HepG2 (cell line): Measurements from ENCODE around the gene KCNIP4. TPM values are rescaled to one million over a fixed set of nuclear protein-coding genes. Genes with fewer than 3 reads are reported as not detected.

Experiments
- ATAC-seq: fragments of 200-7000 bp; cut with Tn5 transposase; 3 replicates; pipeline ENCODE4 v1.9.1; 2020; ENCODE audit warnings: mild to moderate bottlenecking, moderate library complexity
- BruUV-seq: library from RNA; stranded (reverse); fragments of 400-500 nt; replicated peaks from 2 replicates; lab custom pipeline; 2021; lab: Mats Ljungman, UMichigan
- CTCF ChIA-PET: fragments of 300-600 bp; formaldehyde crosslinking; extraction: SDS; loops from one replicate; lab custom pipeline; 2021; ENCODE audit warnings: low total read pairs, inconsistent platforms, low intra/inter-chr PET ratio; lab: Yijun Ruan, JAX
- POLR2A ChIA-PET: fragments of 350-600 bp; sonication (Branson Sonifier 250); formaldehyde crosslinking; loops from one replicate; lab custom pipeline; 2020; ENCODE audit warnings: antibody characterized with exemption, inconsistent platforms; lab: Yijun Ruan, JAX
- DNase-seq: peaks from one replicate; pipeline ENCODE4 v3.0.0-alpha.2; 2015; ENCODE audit warnings: low spot score
- FAIRE-seq: peaks from 3 replicates; lab custom pipeline; 2011; peaks lifted over from hg19 to GRCh38; lab: Jason Lieb, UNC
- H2AFZ ChIP-seq: one replicate; pipeline ENCODE4 v1.6.1; 2011; ENCODE audit warnings: low read length, inconsistent platforms
- H3K27ac ChIP-seq: fragments of 300-600 bp; 3 replicates; pipeline ENCODE4 v1.8.0; 2011; ENCODE audit warnings: mixed run types, mild to moderate bottlenecking, mixed read lengths, low read length, inconsistent platforms; ENCODE audit not compliant: insufficient read depth; ENCODE audit errors: extremely low read length
- H3K27me3 ChIP-seq, 2 experiments: fragments of 200-600 bp in 1 of 2; 2 replicates in 1 of 2; 3 replicates in 1 of 2; pipeline versions ENCODE4 v1.6.0 to v1.8.0; 2011; ENCODE audit warnings: low read length in 2 of 2, mild to moderate bottlenecking in 2 of 2, moderate library complexity in 2 of 2, inconsistent platforms in 1 of 2; ENCODE audit not compliant: insufficient read depth in 2 of 2, control insufficient read depth in 1 of 2
- H3K36me3 ChIP-seq, 2 experiments: fragments of 200-600 bp in 1 of 2; replicated peaks in 1 of 2; 2 replicates in 1 of 2; 3 replicates in 1 of 2; pipeline versions ENCODE4 v1.5.1 to v1.8.0; 2011; ENCODE audit warnings: low read length in 2 of 2, inconsistent platforms in 1 of 2; ENCODE audit not compliant: insufficient read depth in 2 of 2, control insufficient read depth in 1 of 2
- H3K4me1 ChIP-seq: 2 replicates; pipeline ENCODE4 v1.5.1; 2012; ENCODE audit warnings: low read length, inconsistent platforms; ENCODE audit not compliant: insufficient read depth
- H3K4me2 ChIP-seq: 2 replicates; pipeline ENCODE4 v1.6.0; 2011; ENCODE audit warnings: low read depth, low read length, inconsistent platforms
- H3K4me3 ChIP-seq, 3 experiments: fragments of 200-600 bp in 1 of 3; sonication (generic), shearing (Covaris generic) in 1 of 3; replicated peaks in 1 of 3; 2 replicates each; pipeline ENCODE4 v1.5.1; 2011 to 2016; ENCODE audit warnings: low read length in 3 of 3, inconsistent platforms in 2 of 3, low read depth in 2 of 3, mild to moderate bottlenecking in 2 of 3, control low read depth in 1 of 3, mixed read lengths in 1 of 3; ENCODE audit not compliant: insufficient read depth in 1 of 3
- H3K79me2 ChIP-seq: one replicate; pipeline ENCODE4 v1.6.1; 2011; ENCODE audit warnings: low read length, inconsistent platforms; ENCODE audit not compliant: insufficient read depth
- H3K9ac ChIP-seq: 2 replicates; pipeline ENCODE4 v1.6.0; 2011; ENCODE audit warnings: mild to moderate bottlenecking, low read depth, low read length, inconsistent platforms; ENCODE audit not compliant: insufficient read depth
- H3K9me3 ChIP-seq: 2 replicates; pipeline ENCODE4 v1.5.1; 2012; ENCODE audit warnings: mild to moderate bottlenecking, low read length
- H4K20me1 ChIP-seq: 2 replicates; pipeline ENCODE4 v1.6.0; 2011; ENCODE audit warnings: inconsistent platforms, mild to moderate bottlenecking, low read length, moderate library complexity; ENCODE audit not compliant: insufficient read depth
- KAT2B ChIP-seq: fragments of 150-350 bp; IDR thresholded peaks from 2 replicates; pipeline ENCODE4 v1.6.1; 2014; ENCODE audit warnings: low read depth, low read length, borderline replicate concordance
- RAD51 ChIP-seq: fragments of 450-650 bp; IDR thresholded peaks from 2 replicates; pipeline ENCODE4 v1.6.1; 2016; ENCODE audit warnings: borderline replicate concordance
- TARDBP ChIP-seq: sonication (generic); formaldehyde crosslinking; IDR thresholded peaks from 2 replicates; pipeline ENCODE4 v1.8.0; 2022; ENCODE audit warnings: mild to moderate bottlenecking, missing genetic modification reagents
- ZNF687 ChIP-seq: sonication (generic); formaldehyde crosslinking; IDR thresholded peaks from 2 replicates; pipeline ENCODE4 v1.5.1; 2020; ENCODE audit warnings: mild to moderate bottlenecking, missing genetic modification reagents, moderate library complexity
- ZNF772 ChIP-seq: sonication (generic); formaldehyde crosslinking; IDR thresholded peaks from 2 replicates; pipeline ENCODE4 v1.5.0; 2020; ENCODE audit warnings: mild to moderate bottlenecking, missing genetic modification reagents
- ZSCAN20 ChIP-seq: sonication (generic); formaldehyde crosslinking; IDR thresholded peaks from 2 replicates; pipeline ENCODE4 v1.4.0; 2020; ENCODE audit warnings: missing genetic modification reagents, mild to moderate bottlenecking, borderline replicate concordance
- WGBS: methylation state at CpG from one replicate; pipeline ENCODE4 v1.1.6; 2017; ENCODE audit warnings: low lambda C conversion rate; 5-methylcytosine and 5-hydroxymethylcytosine counted together
- in situ Hi-C: cut with HindIII; loops from 2 replicates; pipeline ENCODE4 v1.10.0; 2017; ENCODE audit warnings: low pct_unique_long_range_greater_than_20kb; ENCODE audit not compliant: extremely low pct_ligation_motif_present
- intact Hi-C: fragments of 100-400 bp; cut with micrococcal nuclease; formaldehyde crosslinking; loops from one replicate; pipeline ENCODE4 v1.10.0; 2022; ENCODE audit not compliant: unreplicated experiment
- polyA plus RNA-seq, 8 experiments: library from polyadenylated mRNA; depleted of rRNA in 3 of 8; stranded (reverse) in 7 of 8; unstranded in 1 of 8; fragments of >200 nt; fragmentation: Illumina TruSeq in 4 of 8; extraction: Trizol in 4 of 8; gene quantifications; 2 replicates each; pipeline versions ENCODE4 v1.2.1 to v1.2.3, GENCODE V29; 2011 to 2016; ENCODE audit warnings: low read depth in 4 of 8, missing spikeins in 1 of 8, mixed read lengths in 1 of 8; ENCODE audit not compliant: insufficient read depth in 1 of 8
- total RNA-seq, 5 experiments: library from RNA; depleted of rRNA; stranded (reverse); fragments of >200 nt; fragmentation: Illumina TruSeq; extraction: Trizol; gene quantifications; 2 replicates each; pipeline ENCODE4 v1.2.3, GENCODE V29; 2016; ENCODE audit warnings: low read depth in 1 of 5

The KCNIP4 gene
- total and polyA plus RNA-seq, 2 of the 13 experiments (the other 11 are each of a cell fraction or from before 2014, with no cell fraction given): 0.09 TPM; not detected in 1

DNA sequence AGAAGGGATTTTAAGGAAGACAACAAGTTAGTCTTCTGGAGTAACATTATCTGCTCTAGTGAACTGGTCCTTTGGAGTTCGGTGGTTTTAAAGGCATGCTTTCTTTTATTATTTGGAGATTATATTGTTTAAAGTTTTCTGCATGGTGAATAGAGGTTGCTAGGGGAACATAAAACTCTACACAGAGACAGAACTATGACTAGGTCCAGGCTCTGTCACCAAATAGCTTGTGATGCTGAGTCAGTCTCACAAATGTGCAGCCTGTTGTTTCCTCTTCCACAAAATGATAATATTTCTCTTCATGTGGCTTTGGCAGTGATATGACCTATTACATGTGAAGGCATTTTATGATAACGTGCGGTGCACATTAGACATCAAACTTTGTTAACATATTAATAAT is 1115.7 kb downstream of the KCNIP4 start:
- no peak overlapping the region for H3K9ac ChIP-seq
- no peak overlapping the region for H3K27ac ChIP-seq
- H3K79me2 ChIP-seq: no peaks in the 10 kb centered on the region
- H3K36me3 ChIP-seq: no peaks in the 10 kb centered on the region
- H3K4me3 ChIP-seq: no peak overlapping the region
- H3K4me1 ChIP-seq: no peaks in the 10 kb centered on the region
- in situ Hi-C loops: no loop called here
- 37% methylated on average over 3 of the region's 3 CpGs for WGBS
- H4K20me1 ChIP-seq: no peaks in the 10 kb centered on the region
- FAIRE-seq: no peak
- intact Hi-C loops: no loop called here
- H3K27me3 ChIP-seq: no peaks in the 10 kb centered on the region
- TF ChIP-seq ZNF687: no peak
- no peak for TF ChIP-seq KAT2B
- no peak for TF ChIP-seq ZSCAN20
- no peak for TF ChIP-seq RAD51
- TF ChIP-seq ZNF772 (CRISPR knock-in tag): no peak
- TF ChIP-seq TARDBP (CRISPR knock-in tag): no peak
- H3K4me2 ChIP-seq: no peak overlapping the region
- DNase-seq: no peak
- no TSS peak for BruUV-seq
- ChIA-PET CTCF (no interaction called here), POLR2A (no interaction called here)
- no peak overlapping the region for H2AFZ ChIP-seq
- H3K9me3 ChIP-seq: peaks cover 2% of the 10 kb centered on the region; the same call in 1 of the 2 replicates
- ATAC-seq: no peak
